Measurements from ENCODE around the gene SLC33A1. TPM values are rescaled to one million over a fixed set of nuclear protein-coding genes. Genes with fewer than 3 reads are reported as not detected.
"Not testable (repeated sequence)": the region's sequence is repeated elsewhere in the genome, so short reads cannot be mapped to it uniquely, and the experiment has no call there.

Gene SLC33A1
- total RNA-seq, 1 donor from 2014 or later: 19.7 TPM

GRCh38 chr3:155847993-155848392 is 6.2 kb downstream of the SLC33A1 start:
- Mint-ChIP-seq H3K36me3 (ENCODE audit: unreplicated experiment) (no peaks in the 10 kb centered on the region), H3K27me3 (ENCODE audit: unreplicated experiment) (no peaks in the 10 kb centered on the region), H3K27ac (ENCODE audit: unreplicated experiment) (no peak overlapping the region), H3K4me1 (ENCODE audit: low read depth, unreplicated experiment) (peaks cover 10% of the 10 kb centered on the region), H3K4me3 (ENCODE audit: unreplicated experiment) (no peak overlapping the region), H3K9me3 (ENCODE audit: unreplicated experiment) (no peaks in the 10 kb centered on the region)
- TF ChIP-seq, protein P1, sequence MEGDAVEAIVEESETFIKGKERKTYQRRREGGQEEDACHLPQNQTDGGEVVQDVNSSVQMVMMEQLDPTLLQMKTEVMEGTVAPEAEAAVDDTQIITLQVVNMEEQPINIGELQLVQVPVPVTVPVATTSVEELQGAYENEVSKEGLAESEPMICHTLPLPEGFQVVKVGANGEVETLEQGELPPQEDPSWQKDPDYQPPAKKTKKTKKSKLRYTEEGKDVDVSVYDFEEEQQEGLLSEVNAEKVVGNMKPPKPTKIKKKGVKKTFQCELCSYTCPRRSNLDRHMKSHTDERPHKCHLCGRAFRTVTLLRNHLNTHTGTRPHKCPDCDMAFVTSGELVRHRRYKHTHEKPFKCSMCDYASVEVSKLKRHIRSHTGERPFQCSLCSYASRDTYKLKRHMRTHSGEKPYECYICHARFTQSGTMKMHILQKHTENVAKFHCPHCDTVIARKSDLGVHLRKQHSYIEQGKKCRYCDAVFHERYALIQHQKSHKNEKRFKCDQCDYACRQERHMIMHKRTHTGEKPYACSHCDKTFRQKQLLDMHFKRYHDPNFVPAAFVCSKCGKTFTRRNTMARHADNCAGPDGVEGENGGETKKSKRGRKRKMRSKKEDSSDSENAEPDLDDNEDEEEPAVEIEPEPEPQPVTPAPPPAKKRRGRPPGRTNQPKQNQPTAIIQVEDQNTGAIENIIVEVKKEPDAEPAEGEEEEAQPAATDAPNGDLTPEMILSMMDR (IDR thresholded peaks at IDR 0.05; ENCODE audit: partially characterized antibody, unreplicated experiment): no peak
- no peak for DNase-seq

DNA sequence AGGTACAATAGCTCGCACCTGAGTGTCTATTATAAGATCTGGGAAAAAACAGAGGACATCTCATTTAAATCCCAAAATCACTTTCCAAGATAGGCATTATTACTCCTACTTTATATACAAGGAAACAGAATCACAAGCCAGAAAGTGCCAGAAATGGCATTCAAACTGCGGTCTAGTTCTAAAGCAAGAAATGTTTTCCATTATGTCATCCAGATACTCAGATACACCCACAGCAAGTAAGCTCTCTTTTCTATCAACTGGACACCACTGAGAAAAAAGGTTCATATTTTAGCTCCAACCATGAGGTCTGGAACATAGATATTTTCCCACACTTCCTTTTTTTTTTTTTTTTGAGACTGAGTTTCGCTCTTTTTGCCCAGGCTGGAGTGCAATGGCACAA is 8.1 kb downstream of the SLC33A1 start:
- no peak for DNase-seq
- Mint-ChIP-seq H3K9me3 (ENCODE audit: unreplicated experiment) (no peaks in the 10 kb centered on the region), H3K27ac (ENCODE audit: unreplicated experiment) (no peak overlapping the region), H3K4me3 (ENCODE audit: unreplicated experiment) (no peak overlapping the region), H3K4me1 (ENCODE audit: low read depth, unreplicated experiment) (no peaks in the 10 kb centered on the region), H3K27me3 (ENCODE audit: unreplicated experiment) (no peaks in the 10 kb centered on the region), H3K36me3 (ENCODE audit: unreplicated experiment) (no peaks in the 10 kb centered on the region)
- TF ChIP-seq, protein P1 (IDR thresholded peaks at IDR 0.05; ENCODE audit: partially characterized antibody, unreplicated experiment): no peak

GRCh38 chr3:155843569-155843968 is 10.7 kb downstream of the SLC33A1 start:
- H3K27me3 Mint-ChIP-seq (ENCODE audit: unreplicated experiment): no peaks in the 10 kb centered on the region
- DNase-seq: no peak
- H3K4me3 Mint-ChIP-seq (ENCODE audit: unreplicated experiment): no peak overlapping the region
- no peak overlapping the region for H3K27ac Mint-ChIP-seq (ENCODE audit: unreplicated experiment)
- TF ChIP-seq, protein P1 (IDR thresholded peaks at IDR 0.05; ENCODE audit: partially characterized antibody, unreplicated experiment): no peak
- H3K36me3 Mint-ChIP-seq (ENCODE audit: unreplicated experiment): no peaks in the 10 kb centered on the region
- H3K4me1 Mint-ChIP-seq (ENCODE audit: low read depth, unreplicated experiment): no peaks in the 10 kb centered on the region
- no peaks in the 10 kb centered on the region for H3K9me3 Mint-ChIP-seq (ENCODE audit: unreplicated experiment)

DNA sequence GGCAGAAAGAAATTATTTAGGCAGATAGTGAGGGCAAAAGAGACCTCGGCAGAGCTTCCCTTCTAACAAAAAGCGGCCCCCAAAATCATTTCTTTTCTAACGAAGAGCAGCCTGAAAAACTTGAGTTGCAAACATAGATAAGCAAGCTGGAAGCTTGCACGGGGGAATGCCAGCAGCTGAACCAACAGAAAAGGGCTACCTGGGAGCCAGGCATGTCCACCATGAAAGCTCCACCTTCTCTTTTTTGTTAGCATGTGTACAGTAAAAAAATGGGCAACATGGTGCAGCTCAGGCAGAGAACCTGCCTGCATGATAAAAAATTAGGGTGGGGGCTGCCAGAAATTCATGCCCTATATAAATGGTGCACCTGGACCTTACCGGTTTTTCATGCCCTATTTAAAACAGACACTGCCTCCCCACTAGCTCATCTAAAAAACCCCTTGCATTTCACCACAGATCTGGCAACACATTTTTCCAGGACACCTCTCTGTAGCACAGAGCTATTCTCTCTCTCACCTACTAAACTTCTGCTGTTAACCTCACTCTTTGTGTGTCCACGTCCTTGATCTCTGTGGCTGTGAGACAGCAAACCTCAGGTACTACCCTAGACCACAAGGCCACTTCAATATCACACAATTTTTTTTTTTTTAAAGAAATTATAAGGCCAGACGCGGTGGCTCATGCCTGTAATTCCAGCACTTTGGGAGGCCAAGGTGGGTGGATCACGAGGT is 18.7 kb downstream of the SLC33A1 start:
- TF ChIP-seq, protein P1 (IDR thresholded peaks at IDR 0.05; ENCODE audit: partially characterized antibody, unreplicated experiment): no peak
- no peaks in the 10 kb centered on the region for H3K36me3 Mint-ChIP-seq (ENCODE audit: unreplicated experiment)
- no peaks in the 10 kb centered on the region for H3K9me3 Mint-ChIP-seq (ENCODE audit: unreplicated experiment)
- H3K27me3 Mint-ChIP-seq (ENCODE audit: unreplicated experiment): no peaks in the 10 kb centered on the region
- H3K4me3 Mint-ChIP-seq (ENCODE audit: unreplicated experiment): no peak overlapping the region
- no peak overlapping the region for H3K27ac Mint-ChIP-seq (ENCODE audit: unreplicated experiment)
- H3K4me1 Mint-ChIP-seq (ENCODE audit: low read depth, unreplicated experiment): no peaks in the 10 kb centered on the region
- no peak for DNase-seq

GRCh38 chr3:155828490-155829098 is 25.6 kb downstream of the SLC33A1 start:
- not testable (repeated sequence) for DNase-seq; H3K4me1 Mint-ChIP-seq (ENCODE audit: low read depth, unreplicated experiment); H3K9me3 Mint-ChIP-seq (ENCODE audit: unreplicated experiment); H3K36me3 Mint-ChIP-seq (ENCODE audit: unreplicated experiment); H3K4me3 Mint-ChIP-seq (ENCODE audit: unreplicated experiment); H3K27ac Mint-ChIP-seq (ENCODE audit: unreplicated experiment); H3K27me3 Mint-ChIP-seq (ENCODE audit: unreplicated experiment)
